H1 (cell line): Measurements from ENCODE around the gene MAP7D1. TPM values are rescaled to one million over a fixed set of nuclear protein-coding genes. Genes with fewer than 3 reads are reported as not detected.

Experiments used
- CTCF ChIA-PET: fragments of 300-600 bp; sonication (Branson Sonifier 250); formaldehyde crosslinking; loops from one replicate; lab custom pipeline; 2021; ENCODE audit not compliant: partially characterized antibody; lab: Charles Lee
- POLR2A ChIA-PET: fragments of 300-600 bp; sonication (Branson Sonifier 250); formaldehyde crosslinking; loops from one replicate; lab custom pipeline; 2021; ENCODE audit warnings: inconsistent platforms; ENCODE audit not compliant: partially characterized antibody; lab: Charles Lee
- DNase-seq, 2 experiments: peaks; one replicate each; pipeline versions ENCODE4 v3.0.0 to v3.0.0-alpha.2; 2010 to 2022; ENCODE audit warnings: low spot score in 2 of 2, low read depth in 1 of 2, mixed read lengths in 1 of 2
- FAIRE-seq: peaks from 2 replicates; lab custom pipeline; 2011; peaks lifted over from hg19 to GRCh38; lab: Jason Lieb, UNC
- H2AFZ ChIP-seq: 2 replicates; pipeline ENCODE4 v1.8.1; 2012; ENCODE audit warnings: low read length, inconsistent platforms
- H2AK5ac ChIP-seq: 2 replicates; pipeline ENCODE4 v1.6.1; 2013; ENCODE audit warnings: low read depth, low read length
- H2BK120ac ChIP-seq: replicated peaks from 2 replicates; pipeline ENCODE3; 2013; ENCODE audit warnings: low read depth, low read length, inconsistent platforms
- H2BK12ac ChIP-seq: 2 replicates; pipeline ENCODE4 v1.6.1; 2013; ENCODE audit warnings: low read depth, low read length
- H2BK15ac ChIP-seq: 2 replicates; pipeline ENCODE4 v1.6.1; 2013; ENCODE audit warnings: low read length
- H2BK20ac ChIP-seq: 2 replicates; pipeline ENCODE4 v1.6.1; 2013; ENCODE audit warnings: low read length
- H2BK5ac ChIP-seq: 2 replicates; pipeline ENCODE4 v1.6.1; 2013; ENCODE audit warnings: low read depth, low read length
- H3K14ac ChIP-seq: 2 replicates; pipeline ENCODE4 v1.6.1; 2013; ENCODE audit warnings: inconsistent platforms; ENCODE audit not compliant: insufficient read length
- H3K18ac ChIP-seq: 2 replicates; pipeline ENCODE4 v1.6.1; 2013; ENCODE audit warnings: low read length; ENCODE audit errors: extremely low read depth
- H3K23ac ChIP-seq: 2 replicates; pipeline ENCODE4 v1.6.1; 2013; ENCODE audit warnings: inconsistent platforms; ENCODE audit not compliant: insufficient read length
- H3K23me2 ChIP-seq: 2 replicates; pipeline ENCODE4 v1.6.1; 2013; ENCODE audit warnings: low read depth, low read length
- H3K27ac ChIP-seq: 2 replicates; pipeline ENCODE4 v1.6.1; 2011; ENCODE audit warnings: low read depth, low read length, inconsistent platforms
- H3K27me3 ChIP-seq, 4 experiments: replicated peaks in 1 of 4; 1 replicate in 1 of 4; 2 replicates in 3 of 4; pipeline versions ENCODE4 v1.6.1 to v1.8.1; 2011 to 2013; ENCODE audit warnings: low read length in 3 of 4, mild to moderate bottlenecking in 3 of 4, inconsistent platforms in 2 of 4, mixed read lengths in 2 of 4, moderate library complexity in 1 of 4; ENCODE audit not compliant: control insufficient read depth in 3 of 4, insufficient read depth in 3 of 4; ENCODE audit errors: extremely low read depth in 1 of 4
- H3K36me3 ChIP-seq, 4 experiments: 2 replicates each; pipeline versions ENCODE4 v1.6.1 to v1.8.1; 2011 to 2013; ENCODE audit warnings: mild to moderate bottlenecking in 4 of 4, low read length in 3 of 4, moderate library complexity in 2 of 4, control low read depth in 1 of 4, inconsistent platforms in 1 of 4; ENCODE audit not compliant: insufficient read depth in 4 of 4, control insufficient read depth in 2 of 4
- H3K4ac ChIP-seq: replicated peaks from 2 replicates; pipeline ENCODE3; 2013; ENCODE audit warnings: low read length, low read depth, mixed read lengths, inconsistent platforms; ENCODE audit not compliant: insufficient read length
- H3K4me1 ChIP-seq, 4 experiments: replicated peaks in 1 of 4; 1 replicate in 1 of 4; 2 replicates in 3 of 4; pipeline versions ENCODE4 v1.6.1 to v1.8.1; 2011 to 2013; ENCODE audit warnings: low read length in 3 of 4, inconsistent platforms in 2 of 4, mixed read lengths in 1 of 4; ENCODE audit not compliant: insufficient read depth in 4 of 4, control insufficient read depth in 3 of 4
- H3K4me2 ChIP-seq, 2 experiments: 2 replicates each; pipeline versions ENCODE4 v1.6.1 to v1.8.1; 2011 to 2013; ENCODE audit warnings: low read depth in 2 of 2, low read length in 2 of 2, control low read depth in 1 of 2, inconsistent platforms in 1 of 2, mild to moderate bottlenecking in 1 of 2; ENCODE audit not compliant: insufficient read depth in 1 of 2
- H3K4me3 ChIP-seq, 4 experiments: fragments of 200-600, 300-600 bp in 1 of 4; sonication (generic), shearing (Covaris generic), sonication (Bioruptor Twin) in 1 of 4; 2 replicates each; pipeline versions ENCODE4 v1.5.1 to v1.8.1; 2011 to 2016; ENCODE audit warnings: low read length in 4 of 4, low read depth in 3 of 4, control low read depth in 2 of 4, inconsistent platforms in 2 of 4, mild to moderate bottlenecking in 2 of 4, mixed read lengths in 1 of 4, moderate library complexity in 1 of 4; ENCODE audit not compliant: insufficient read depth in 2 of 4; ENCODE audit errors: extremely low read depth in 1 of 4
- H3K56ac ChIP-seq: replicated peaks from 2 replicates; pipeline ENCODE3; 2013; ENCODE audit warnings: low read depth, mild to moderate bottlenecking, mixed read lengths, low read length, inconsistent platforms; ENCODE audit not compliant: insufficient read length
- H3K79me1 ChIP-seq: 2 replicates; pipeline ENCODE4 v1.6.1; 2013; ENCODE audit warnings: low read depth, low read length, control low read depth
- H3K79me2 ChIP-seq, 2 experiments: 2 replicates each; pipeline versions ENCODE4 v1.6.1 to v1.8.1; 2012 to 2013; ENCODE audit warnings: low read length in 2 of 2, mild to moderate bottlenecking in 2 of 2, inconsistent platforms in 1 of 2; ENCODE audit not compliant: insufficient read depth in 2 of 2, control insufficient read depth in 1 of 2
- H3K9ac ChIP-seq, 4 experiments: replicated peaks in 1 of 4; 1 replicate in 1 of 4; 2 replicates in 3 of 4; pipeline versions ENCODE4 v1.6.1 to v1.8.1; 2011 to 2013; ENCODE audit warnings: low read depth in 3 of 4, low read length in 3 of 4, control low read depth in 2 of 4, mild to moderate bottlenecking in 2 of 4, moderate library complexity in 2 of 4, inconsistent platforms in 1 of 4; ENCODE audit errors: extremely low read depth in 1 of 4
- H3K9me3 ChIP-seq, 2 experiments: 2 replicates each; pipeline versions ENCODE4 v1.6.1 to v1.8.1; 2012 to 2013; ENCODE audit warnings: mild to moderate bottlenecking in 2 of 2, moderate library complexity in 2 of 2, control low read depth in 1 of 2, inconsistent platforms in 1 of 2, low read depth in 1 of 2, low read length in 1 of 2, mixed read lengths in 1 of 2; ENCODE audit not compliant: insufficient read depth in 2 of 2
- H4K20me1 ChIP-seq, 2 experiments: replicated peaks in 1 of 2; 2 replicates each; pipeline versions ENCODE3 to v1.8.1; 2011 to 2013; ENCODE audit warnings: inconsistent platforms in 2 of 2, low read length in 2 of 2, mild to moderate bottlenecking in 1 of 2; ENCODE audit not compliant: insufficient read depth in 2 of 2, control insufficient read depth in 1 of 2
- H4K5ac ChIP-seq: 2 replicates; pipeline ENCODE4 v1.6.1; 2013; ENCODE audit warnings: low read length, low read depth, mixed read lengths, inconsistent platforms; ENCODE audit not compliant: insufficient read length
- H4K8ac ChIP-seq: 2 replicates; pipeline ENCODE4 v1.8.0; 2013; ENCODE audit warnings: mild to moderate bottlenecking, moderate library complexity, low read length, inconsistent platforms; ENCODE audit not compliant: insufficient read depth; ENCODE audit errors: extremely low read depth
- H4K91ac ChIP-seq: replicated peaks from 2 replicates; pipeline ENCODE3; 2013; ENCODE audit warnings: low read length, mixed read lengths, inconsistent platforms; ENCODE audit not compliant: insufficient read length
- ASH2L ChIP-seq: fragments of 200-600, 300-600 bp; sonication (generic); IDR thresholded peaks from one replicate; pipeline ENCODE4 v1.7.1; 2017; ENCODE audit warnings: low read length
- BRCA1 ChIP-seq: IDR thresholded peaks from 2 replicates; pipeline ENCODE4 v1.6.1; 2012; ENCODE audit warnings: low read depth, low read length, improper control_type of control experiment
- CHD2 ChIP-seq: IDR thresholded peaks from 2 replicates; pipeline ENCODE4 v1.6.1; 2012; ENCODE audit warnings: low read length, improper control_type of control experiment
- CREB1 ChIP-seq: IDR thresholded peaks from 2 replicates; pipeline ENCODE4 v1.6.1; 2012; ENCODE audit warnings: inconsistent platforms
- EGR1 ChIP-seq: IDR thresholded peaks from 2 replicates; pipeline ENCODE4 v1.6.1; 2011; ENCODE audit warnings: low read depth, low read length, borderline replicate concordance
- PHF8 ChIP-seq: fragments of 200-600 bp; sonication (generic); conservative IDR thresholded peaks from 2 replicates; pipeline ENCODE4 v1.7.1; 2012; ENCODE audit warnings: low read depth, mild to moderate bottlenecking, inconsistent platforms, low read length, moderate library complexity
- POLR2A ChIP-seq, 2 experiments: IDR thresholded peaks; 1 replicate in 1 of 2; 2 replicates in 1 of 2; pipeline ENCODE4 v1.6.1; 2011; ENCODE audit warnings: low read depth in 2 of 2, low read length in 2 of 2, mild to moderate bottlenecking in 2 of 2; ENCODE audit errors: control extremely low read depth in 1 of 2
- POLR2AphosphoS5 ChIP-seq: IDR thresholded peaks from 2 replicates; pipeline ENCODE4 v1.6.1; 2011; ENCODE audit warnings: low read depth, low read length
- POU5F1 ChIP-seq: IDR thresholded peaks from 2 replicates; pipeline ENCODE4 v1.6.1; 2011; ENCODE audit warnings: low read depth, mild to moderate bottlenecking, low read length, moderate library complexity
- RNF2 ChIP-seq: fragments of 200-900, 300-1000 bp; sonication (generic); IDR thresholded peaks from 2 replicates; pipeline ENCODE4 v1.7.1; 2016; ENCODE audit warnings: borderline replicate concordance, low read depth, mild to moderate bottlenecking, antibody characterized with exemption, low read length; ENCODE audit not compliant: poor library complexity, severe bottlenecking; ENCODE audit errors: missing control alignments
- RXRA ChIP-seq: IDR thresholded peaks from 2 replicates; pipeline ENCODE4 v1.6.1; 2011; ENCODE audit warnings: low read depth, mild to moderate bottlenecking, low read length, moderate library complexity; ENCODE audit not compliant: insufficient read depth
- SP4 ChIP-seq: IDR thresholded peaks from 2 replicates; pipeline ENCODE4 v1.6.1; 2012; ENCODE audit warnings: low read length, inconsistent platforms
- SRF ChIP-seq: IDR thresholded peaks from 2 replicates; pipeline ENCODE4 v1.6.1; 2011; ENCODE audit warnings: mild to moderate bottlenecking, low read depth, low read length, moderate library complexity
- TAF7 ChIP-seq: optimal IDR thresholded peaks from 2 replicates; pipeline ENCODE3; 2011; ENCODE audit warnings: low read depth, mild to moderate bottlenecking, inconsistent platforms, low read length, moderate library complexity, borderline replicate concordance
- WGBS, 2 experiments: shearing (Covaris generic) in 1 of 2; methylation state at CpG; one replicate each; pipeline versions ENCODE4 v1.1.6 to v1.1.7; 2013 to 2015; ENCODE audit warnings: low lambda C conversion rate in 2 of 2, mixed read lengths in 2 of 2, inconsistent platforms in 1 of 2, low coverage in 1 of 2, missing lambda C conversion rate in 1 of 2; ENCODE audit not compliant: insufficient replicate concordance in 2 of 2, insufficient coverage in 1 of 2, insufficient read length in 1 of 2; ENCODE audit errors: extremely low coverage in 1 of 2, missing lambda C conversion rate in 1 of 2; 5-methylcytosine and 5-hydroxymethylcytosine counted together
- polyA plus RNA-seq, 7 experiments: library from polyadenylated mRNA; depleted of rRNA in 3 of 7; stranded (reverse) in 5 of 7; unstranded in 2 of 7; fragments of >200 nt in 5 of 7; fragments of 200-250 nt in 2 of 7; gene quantifications; 1 replicate in 5 of 7; 2 replicates in 1 of 7; 4 replicates in 1 of 7; pipeline versions ENCODE4 v1.2.1 to v1.2.3, GENCODE V29; 2011 to 2013; ENCODE audit warnings: missing spikeins in 2 of 7, mixed read lengths in 2 of 7
- total RNA-seq: library from RNA; stranded (reverse); fragmentation: NEBNext Ultra II Directional; extraction: Animal tissue kit (Norgen Biotek cat#: 25700); gene quantifications from 2 replicates; pipeline ENCODE4 v1.2.1, GENCODE V29; 2021
- TF ChIP-seq, protein P1 (sequence below): IDR thresholded peaks from 2 replicates; pipeline ENCODE4 v1.6.1; 2011; ENCODE audit warnings: low read depth, mild to moderate bottlenecking, low read length; ENCODE audit not compliant: insufficient read depth

The MAP7D1 gene
- total and polyA plus RNA-seq, 2 of the 8 experiments (the other 6 are each of a cell fraction or from before 2014, with no cell fraction given), result 18.2 to 52.4 TPM

DNA sequence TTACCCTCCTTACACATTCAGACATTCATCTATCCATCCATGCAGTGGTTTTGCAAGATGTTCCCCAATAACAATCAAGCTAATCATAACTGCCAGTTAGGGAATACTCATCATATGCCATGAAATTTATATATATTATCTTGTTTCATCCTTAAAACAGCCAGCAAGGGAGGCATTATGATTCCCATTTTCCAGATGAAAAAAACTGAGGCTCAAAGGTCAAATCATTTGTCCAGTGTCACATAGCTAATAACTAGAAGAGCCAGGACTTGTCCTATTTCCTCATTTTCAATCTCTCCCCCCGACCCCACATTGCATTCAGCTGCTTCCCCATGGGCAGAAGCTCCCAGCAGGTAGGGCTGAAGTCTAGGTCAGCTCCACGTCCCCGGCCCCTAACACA lies 23.9 kb upstream of the MAP7D1 start:
- Histone ChIP-seq H3K14ac (no peak overlapping the region), H2BK120ac (no peak overlapping the region), H3K36me3 (no peaks in the 10 kb centered on the region), H3K4ac (no peak overlapping the region), H3K27me3 (no peaks in the 10 kb centered on the region), H3K4me1 (peaks cover 0 to 2% (median 0%) of the 10 kb centered on the region in 4 experiments; a peak in 2 of 7 replicates), H2AK5ac (no peak overlapping the region), H2BK5ac (no peak overlapping the region), H3K56ac (no peak overlapping the region), H3K18ac (no peak overlapping the region), H2BK20ac (no peak overlapping the region), H4K20me1 (no peaks in the 10 kb centered on the region), H2AFZ (no peak overlapping the region), H2BK15ac (no peak overlapping the region), H4K5ac (no peak overlapping the region), H3K79me1 (no peaks in the 10 kb centered on the region), H3K23ac (no peak overlapping the region), H2BK12ac (no peak overlapping the region), H3K9ac (no peak overlapping the region), H3K27ac (no peak overlapping the region), H3K23me2 (peaks cover under 1% of the 10 kb centered on the region; the same call in 1 of the 2 replicates), H4K8ac (no peak overlapping the region), H3K4me3 (no peak overlapping the region), H3K9me3 (no peaks in the 10 kb centered on the region), H4K91ac (no peak overlapping the region), H3K4me2 (no peak overlapping the region), H3K79me2 (no peaks in the 10 kb centered on the region)
- ChIA-PET CTCF (interaction anchor here (0.5 to 20.9 kb wide), 9 partner anchors 10 to 368 kb away, joined by 3 to 738 read pairs (median 4); partner anchors contain the start of genes ADPRS and TRAPPC3), POLR2A (interaction anchor here (0.6 to 9.3 kb wide), 3 partner anchors 13 to 84 kb away, joined by 3 to 61 read pairs (median 3); no protein-coding TSS in a partner anchor)
- FAIRE-seq (no peak), DNase-seq (no peak)
- WGBS, 2 experiments, result 90% methylated on average over 3 of the region's 3 CpGs; no CpG with 5 or more reads in 1 of the 2 experiments
- TF ChIP-seq, protein P1, sequence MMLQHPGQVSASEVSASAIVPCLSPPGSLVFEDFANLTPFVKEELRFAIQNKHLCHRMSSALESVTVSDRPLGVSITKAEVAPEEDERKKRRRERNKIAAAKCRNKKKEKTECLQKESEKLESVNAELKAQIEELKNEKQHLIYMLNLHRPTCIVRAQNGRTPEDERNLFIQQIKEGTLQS, result no peak
- TF ChIP-seq RXRA (no peak), CHD2 (no peak), SP4 (no peak), RNF2 (no peak), TAF7 (no peak), POLR2AphosphoS5 (no peak), ASH2L (no peak), POLR2A (IDR thresholded peaks at IDR 0.05; ENCODE audit: control extremely low read depth in 1 of 2, low read depth in 2 of 2, low read length in 2 of 2) (no peak), PHF8 (no peak), POU5F1 (no peak), EGR1 (no peak), BRCA1 (no peak), CREB1 (no peak), SRF (no peak)
